ENCODE measurements around the gene MYBBP1A.

DNA sequence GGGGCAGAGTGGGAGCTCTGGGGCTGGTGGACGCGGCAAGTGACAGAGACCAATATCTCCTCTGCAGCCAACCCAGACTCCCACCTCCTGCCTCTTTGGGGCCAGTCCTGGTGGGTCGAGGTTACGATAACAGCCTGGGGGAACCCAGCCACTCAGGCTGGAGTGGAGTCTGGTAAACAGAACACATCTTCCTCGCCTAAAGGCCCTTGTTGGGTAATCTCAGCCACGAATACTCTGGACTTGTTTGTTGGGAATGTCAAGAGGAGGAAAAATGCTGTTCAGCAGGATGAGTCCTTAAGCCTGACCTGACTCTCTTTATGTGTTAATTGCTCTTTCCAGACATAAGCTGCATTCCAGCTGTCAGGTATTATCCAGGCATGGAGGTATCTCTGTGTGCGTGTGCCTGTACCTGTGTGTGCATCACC is 64.5 kb downstream of the MYBBP1A start:
- TF ChIP-seq, protein P1, sequence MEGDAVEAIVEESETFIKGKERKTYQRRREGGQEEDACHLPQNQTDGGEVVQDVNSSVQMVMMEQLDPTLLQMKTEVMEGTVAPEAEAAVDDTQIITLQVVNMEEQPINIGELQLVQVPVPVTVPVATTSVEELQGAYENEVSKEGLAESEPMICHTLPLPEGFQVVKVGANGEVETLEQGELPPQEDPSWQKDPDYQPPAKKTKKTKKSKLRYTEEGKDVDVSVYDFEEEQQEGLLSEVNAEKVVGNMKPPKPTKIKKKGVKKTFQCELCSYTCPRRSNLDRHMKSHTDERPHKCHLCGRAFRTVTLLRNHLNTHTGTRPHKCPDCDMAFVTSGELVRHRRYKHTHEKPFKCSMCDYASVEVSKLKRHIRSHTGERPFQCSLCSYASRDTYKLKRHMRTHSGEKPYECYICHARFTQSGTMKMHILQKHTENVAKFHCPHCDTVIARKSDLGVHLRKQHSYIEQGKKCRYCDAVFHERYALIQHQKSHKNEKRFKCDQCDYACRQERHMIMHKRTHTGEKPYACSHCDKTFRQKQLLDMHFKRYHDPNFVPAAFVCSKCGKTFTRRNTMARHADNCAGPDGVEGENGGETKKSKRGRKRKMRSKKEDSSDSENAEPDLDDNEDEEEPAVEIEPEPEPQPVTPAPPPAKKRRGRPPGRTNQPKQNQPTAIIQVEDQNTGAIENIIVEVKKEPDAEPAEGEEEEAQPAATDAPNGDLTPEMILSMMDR (IDR thresholded peaks at IDR 0.05), result no peak
- TF ChIP-seq POLR2A (IDR thresholded peaks at IDR 0.05), result no peak
